GM12873 (cell line): ENCODE measurements around the gene CCM2L.
A peak's percentile ranks its signal among the peaks of the same experiment; 100 is the strongest.

Source experiments
- CTCF ChIP-seq: IDR thresholded peaks from 2 replicates; pipeline ENCODE4 v1.5.1; 2012; ENCODE audit warnings: low read depth, mild to moderate bottlenecking, moderate library complexity, low read length, control low read depth; ENCODE audit not compliant: insufficient read depth; ENCODE audit errors: missing control alignments

The CCM2L gene

GRCh38 chr20:32031007-32031958 is 21.0 kb downstream of the CCM2L start:
- peak; percentile 94 for TF ChIP-seq CTCF

- no peak for TF ChIP-seq CTCF
These were observed 23.1 kb downstream of the CCM2L start for GRCh38 chr20:32033316-32033715.

- TF ChIP-seq CTCF: peak; percentile 71
These were observed 24.6 kb downstream of the CCM2L start for GRCh38 chr20:32034581-32035425.

- TF ChIP-seq CTCF: no peak
These were observed 25.2 kb downstream of the CCM2L start for GRCh38 chr20:32035426-32035779.

GRCh38 chr20:32036252-32036651 is 26.0 kb downstream of the CCM2L start:
- TF ChIP-seq CTCF: no peak

GRCh38 chr20:32036716-32037485 is 26.7 kb downstream of the CCM2L start:
- TF ChIP-seq CTCF: no peak
